HEK293 (cell line): Measurements from ENCODE around the gene WASL.

Experiments used
- CTCF ChIP-seq: fragments of 450-650 bp; formaldehyde crosslinking; IDR thresholded peaks from 2 replicates; pipeline ENCODE4 v1.5.1; 2016; ENCODE audit warnings: missing biosample characterization, missing genetic modification characterization
- ZBTB8A ChIP-seq: fragments of 450-650 bp; formaldehyde crosslinking; IDR thresholded peaks from 2 replicates; pipeline ENCODE4 v1.5.1; 2016; ENCODE audit warnings: missing biosample characterization, missing genetic modification characterization
- ZNF133 ChIP-seq: fragments of 450-650 bp; formaldehyde crosslinking; IDR thresholded peaks from 2 replicates; pipeline ENCODE4 v1.5.1; 2016; ENCODE audit warnings: missing biosample characterization, missing genetic modification characterization

DNA sequence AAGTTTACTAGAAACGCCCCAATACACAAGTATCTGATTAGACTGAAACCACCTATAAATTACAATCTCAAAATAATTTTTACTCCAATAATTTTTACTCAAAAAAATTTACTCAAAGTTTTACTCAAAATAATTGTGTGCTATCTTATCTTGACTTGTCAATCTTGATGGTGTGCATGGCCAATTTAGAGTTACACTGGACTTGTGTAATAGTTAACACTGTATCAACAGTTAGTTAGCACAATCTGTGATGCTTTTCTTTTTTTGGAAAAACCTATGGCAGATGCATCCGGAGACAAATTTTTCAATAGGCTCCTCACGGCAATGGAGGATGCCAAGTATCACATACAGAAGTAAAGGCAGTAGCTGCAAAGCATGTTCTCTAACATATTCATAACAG is 68.2 kb downstream of the WASL start:
- TF ChIP-seq ZNF133 (tag by site-specific recombination) (no peak), CTCF (tag by site-specific recombination) (no peak), ZBTB8A (no peak)
